ENCODE results near the gene NFAM1.

DNA sequence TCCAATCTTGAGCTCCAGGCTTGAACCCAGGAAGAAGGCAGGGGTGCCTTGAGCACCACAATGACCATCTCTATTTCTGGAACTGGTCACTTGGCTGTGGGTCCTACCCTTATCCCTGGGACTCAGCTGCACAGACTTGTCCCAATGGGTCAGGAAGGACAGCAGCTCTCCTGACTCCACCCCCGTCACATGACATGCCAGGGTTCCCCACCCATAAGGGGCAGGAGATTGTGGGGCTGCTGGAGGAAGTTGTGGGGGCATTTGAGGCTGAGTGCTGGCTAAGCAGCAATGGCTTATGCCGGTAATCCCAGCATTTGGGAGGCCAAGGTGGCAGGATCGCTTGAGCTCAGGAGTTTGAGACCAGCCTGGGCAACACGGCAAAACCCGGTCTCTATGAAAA, 56.2 kb downstream of the NFAM1 start:
- TF ChIP-seq, protein P1, sequence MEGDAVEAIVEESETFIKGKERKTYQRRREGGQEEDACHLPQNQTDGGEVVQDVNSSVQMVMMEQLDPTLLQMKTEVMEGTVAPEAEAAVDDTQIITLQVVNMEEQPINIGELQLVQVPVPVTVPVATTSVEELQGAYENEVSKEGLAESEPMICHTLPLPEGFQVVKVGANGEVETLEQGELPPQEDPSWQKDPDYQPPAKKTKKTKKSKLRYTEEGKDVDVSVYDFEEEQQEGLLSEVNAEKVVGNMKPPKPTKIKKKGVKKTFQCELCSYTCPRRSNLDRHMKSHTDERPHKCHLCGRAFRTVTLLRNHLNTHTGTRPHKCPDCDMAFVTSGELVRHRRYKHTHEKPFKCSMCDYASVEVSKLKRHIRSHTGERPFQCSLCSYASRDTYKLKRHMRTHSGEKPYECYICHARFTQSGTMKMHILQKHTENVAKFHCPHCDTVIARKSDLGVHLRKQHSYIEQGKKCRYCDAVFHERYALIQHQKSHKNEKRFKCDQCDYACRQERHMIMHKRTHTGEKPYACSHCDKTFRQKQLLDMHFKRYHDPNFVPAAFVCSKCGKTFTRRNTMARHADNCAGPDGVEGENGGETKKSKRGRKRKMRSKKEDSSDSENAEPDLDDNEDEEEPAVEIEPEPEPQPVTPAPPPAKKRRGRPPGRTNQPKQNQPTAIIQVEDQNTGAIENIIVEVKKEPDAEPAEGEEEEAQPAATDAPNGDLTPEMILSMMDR (conservative IDR thresholded peaks at IDR 0.05; ENCODE audit: low read length) = no peak
- TF ChIP-seq EZH2phosphoT487 (IDR thresholded peaks at IDR 0.05; ENCODE audit: borderline replicate concordance) = no peak

Data from Loucy (cell line).